ENCODE results near the gene HOOK2.

Gene HOOK2

GRCh38 chr19:12757544-12758274 lies 17.6 kb downstream of the HOOK2 start:
- peak; percentile 89 for ATAC-seq
- H3K4me3 Mint-ChIP-seq: peak overlapping the region; percentile 26
- H3K36me3 Mint-ChIP-seq (ENCODE audit: low read depth): no peaks in the 10 kb centered on the region
- peak; percentile 76 for DNase-seq
- H3K9me3 Mint-ChIP-seq: no peaks in the 10 kb centered on the region
- H3K27me3 Mint-ChIP-seq: peaks cover 12% of the 10 kb centered on the region
- H3K27ac Mint-ChIP-seq: no peak overlapping the region
- H3K4me1 Mint-ChIP-seq: peaks cover 6% of the 10 kb centered on the region

GRCh38 chr19:12756150-12756883 lies 19.0 kb downstream of the HOOK2 start:
- peaks cover 6% of the 10 kb centered on the region for H3K4me1 Mint-ChIP-seq
- no peak for DNase-seq
- H3K27me3 Mint-ChIP-seq: peaks cover 17% of the 10 kb centered on the region
- no peak overlapping the region for H3K27ac Mint-ChIP-seq
- H3K4me3 Mint-ChIP-seq: no peak overlapping the region
- H3K36me3 Mint-ChIP-seq (ENCODE audit: low read depth): no peaks in the 10 kb centered on the region
- no peaks in the 10 kb centered on the region for H3K9me3 Mint-ChIP-seq
- no peak for ATAC-seq

GRCh38 chr19:12754465-12755196 lies 20.7 kb downstream of the HOOK2 start:
- Mint-ChIP-seq H3K27me3 (peaks cover 24% of the 10 kb centered on the region), H3K4me1 (peaks cover 7% of the 10 kb centered on the region), H3K27ac (no peak overlapping the region)

GRCh38 chr19:12752056-12752781 lies 23.1 kb downstream of the HOOK2 start:
- H3K4me3 Mint-ChIP-seq: no peak overlapping the region
- peaks cover 4% of the 10 kb centered on the region for H3K4me1 Mint-ChIP-seq
- peaks cover 12% of the 10 kb centered on the region for H3K36me3 Mint-ChIP-seq (ENCODE audit: low read depth)
- no peak overlapping the region for H3K27ac Mint-ChIP-seq
- H3K27me3 Mint-ChIP-seq: peaks cover 24% of the 10 kb centered on the region
- DNase-seq (no peak), ATAC-seq (no peak)
- H3K9me3 Mint-ChIP-seq: peaks cover 5% of the 10 kb centered on the region

More at GRCh38 chr19:12754465-12755196, 20.7 kb downstream of the HOOK2 start:
- H3K4me3 Mint-ChIP-seq: no peak overlapping the region
- ATAC-seq (no peak), DNase-seq (no peak)
- no peaks in the 10 kb centered on the region for H3K9me3 Mint-ChIP-seq
- H3K36me3 Mint-ChIP-seq (ENCODE audit: low read depth): no peaks in the 10 kb centered on the region

GRCh38 chr19:12751635-12752034 lies 23.7 kb downstream of the HOOK2 start, which contains the start of gene BEST2:
BEST2 (plus strand) TSS chr19:12751791; CDS start chr19:12752593, 802 bp downstream.
- peaks cover 5% of the 10 kb centered on the region for H3K9me3 Mint-ChIP-seq
- peaks cover 4% of the 10 kb centered on the region for H3K4me1 Mint-ChIP-seq
- H3K36me3 Mint-ChIP-seq (ENCODE audit: low read depth): peaks cover 14% of the 10 kb centered on the region
- ATAC-seq (no peak), DNase-seq (no peak)
- no peak within 1 kb of the TSS for H3K27ac Mint-ChIP-seq
- no peak within 1 kb of the TSS for H3K4me3 Mint-ChIP-seq
- H3K27me3 Mint-ChIP-seq: peaks cover 24% of the 10 kb centered on the region

GRCh38 chr19:12750851-12751250 lies 24.5 kb downstream of the HOOK2 start:
- Mint-ChIP-seq H3K27ac (no peak overlapping the region), H3K4me3 (no peak overlapping the region), H3K36me3 (ENCODE audit: low read depth) (peaks cover 17% of the 10 kb centered on the region), H3K27me3 (peaks cover 24% of the 10 kb centered on the region), H3K9me3 (peaks cover 5% of the 10 kb centered on the region), H3K4me1 (peaks cover 4% of the 10 kb centered on the region)
- DNase-seq (no peak), ATAC-seq (no peak)

GRCh38 chr19:12749938-12750521 lies 25.3 kb downstream of the HOOK2 start:
- H3K27ac Mint-ChIP-seq: no peak overlapping the region
- no peak overlapping the region for H3K4me3 Mint-ChIP-seq
- peaks cover 4% of the 10 kb centered on the region for H3K4me1 Mint-ChIP-seq
- peaks cover 5% of the 10 kb centered on the region for H3K9me3 Mint-ChIP-seq
- H3K36me3 Mint-ChIP-seq (ENCODE audit: low read depth): peaks cover 19% of the 10 kb centered on the region
- H3K27me3 Mint-ChIP-seq: peaks cover 19% of the 10 kb centered on the region
- ATAC-seq (no peak), DNase-seq (no peak)

GRCh38 chr19:12748489-12748888 lies 26.9 kb downstream of the HOOK2 start:
- Mint-ChIP-seq H3K4me3 (no peak overlapping the region), H3K36me3 (ENCODE audit: low read depth) (peaks cover 22% of the 10 kb centered on the region), H3K9me3 (peaks cover 5% of the 10 kb centered on the region), H3K4me1 (peaks cover 4% of the 10 kb centered on the region), H3K27ac (no peak overlapping the region), H3K27me3 (peaks cover 15% of the 10 kb centered on the region)
- ATAC-seq (no peak), DNase-seq (no peak)

- no peak overlapping the region for H3K27ac Mint-ChIP-seq
- peaks cover 4% of the 10 kb centered on the region for H3K4me1 Mint-ChIP-seq
- H3K36me3 Mint-ChIP-seq (ENCODE audit: low read depth): peaks cover 30% of the 10 kb centered on the region
- ATAC-seq (no peak), DNase-seq (no peak)
- no peaks in the 10 kb centered on the region for H3K27me3 Mint-ChIP-seq
- H3K9me3 Mint-ChIP-seq: peaks cover 5% of the 10 kb centered on the region
- H3K4me3 Mint-ChIP-seq: no peak overlapping the region
These were observed 30.0 kb downstream of the HOOK2 start for GRCh38 chr19:12745166-12745897.

GRCh38 chr19:12737835-12738351 lies 37.5 kb downstream of the HOOK2 start:
- H3K9me3 Mint-ChIP-seq: no peaks in the 10 kb centered on the region
- H3K27me3 Mint-ChIP-seq: peaks cover 5% of the 10 kb centered on the region
- DNase-seq (no peak), ATAC-seq (no peak)
- H3K27ac Mint-ChIP-seq: peak overlapping the region; percentile 97
- H3K36me3 Mint-ChIP-seq (ENCODE audit: low read depth): peaks cover 31% of the 10 kb centered on the region
- H3K4me3 Mint-ChIP-seq: peak overlapping the region; percentile 100
- H3K4me1 Mint-ChIP-seq: peaks cover 35% of the 10 kb centered on the region

GRCh38 chr19:12736995-12737834 lies 38.1 kb downstream of the HOOK2 start, which contains the start of gene GET3:
GET3 (plus strand) TSS chr19:12737497; CDS start chr19:12737506, 9 bp downstream.
- peak; percentile 93 for ATAC-seq
- peaks cover 5% of the 10 kb centered on the region for H3K27me3 Mint-ChIP-seq

GRCh38 chr19:12733369-12734214 lies 41.8 kb downstream of the HOOK2 start:
- Mint-ChIP-seq H3K9me3 (no peaks in the 10 kb centered on the region), H3K36me3 (ENCODE audit: low read depth) (peaks cover 47% of the 10 kb centered on the region), H3K4me1 (peaks cover 54% of the 10 kb centered on the region), H3K27ac (peak overlapping the region; percentile 97), H3K4me3 (peak overlapping the region; percentile 95), H3K27me3 (peaks cover 5% of the 10 kb centered on the region)
- peak; percentile 55 for DNase-seq
- no peak for ATAC-seq

More at GRCh38 chr19:12736995-12737834, 38.1 kb downstream of the HOOK2 start, which contains the start of gene GET3:
- peak; percentile 80 for DNase-seq
- Mint-ChIP-seq H3K4me1 (peaks cover 42% of the 10 kb centered on the region), H3K36me3 (ENCODE audit: low read depth) (peaks cover 32% of the 10 kb centered on the region), H3K4me3 (peak within 1 kb of the TSS; percentile 100), H3K27ac (peak within 1 kb of the TSS; percentile 97), H3K9me3 (no peaks in the 10 kb centered on the region)
